SK-N-SH (cell line): ENCODE measurements around the gene CAPN10. TPM values are rescaled to one million over a fixed set of nuclear protein-coding genes. Genes with fewer than 3 reads are reported as not detected.

Experiments
- CTCF ChIA-PET: fragments of 300-600, 350-600 bp; formaldehyde crosslinking; extraction: SDS; loops from one replicate; lab custom pipeline; 2021; lab: Yijun Ruan, JAX
- POLR2A ChIA-PET: fragments of 350-600 bp; sonication (Branson Sonifier 250); formaldehyde crosslinking; extraction: SDS; loops from one replicate; lab custom pipeline; 2020; ENCODE audit warnings: antibody characterized with exemption, inconsistent platforms; lab: Yijun Ruan, JAX
- DNase-seq: peaks from one replicate; pipeline ENCODE4 v3.0.0; 2012
- H2AFZ ChIP-seq: fragments of 200-600 bp; sonication (generic); 2 replicates; pipeline ENCODE4 v1.8.1; 2016; ENCODE audit warnings: antibody characterized with exemption, mild to moderate bottlenecking, low read depth
- H3F3A ChIP-seq: fragments of 200-600 bp; sonication (generic); replicated peaks from 2 replicates; pipeline ENCODE3; 2016; ENCODE audit warnings: antibody characterized with exemption, mild to moderate bottlenecking; ENCODE audit not compliant: insufficient read depth
- H3K27ac ChIP-seq, 2 experiments: fragments of 200-500 bp in 1 of 2; fragments of 200-600 bp in 1 of 2; sonication (Bioruptor generic) in 1 of 2; sonication (generic), shearing (Covaris generic) in 1 of 2; 2 replicates each; pipeline versions ENCODE4 v1.5.1 to v1.6.1; 2014 to 2016; ENCODE audit warnings: low read depth in 2 of 2, inconsistent platforms in 1 of 2, low read length in 1 of 2, mild to moderate bottlenecking in 1 of 2, mixed read lengths in 1 of 2
- H3K27me3 ChIP-seq: fragments of 200-600 bp; sonication (generic), shearing (Covaris generic); 2 replicates; pipeline ENCODE4 v1.6.1; 2016; ENCODE audit warnings: mixed run types; ENCODE audit not compliant: insufficient read depth
- H3K36me3 ChIP-seq, 2 experiments: fragments of 200-500 bp in 1 of 2; fragments of 200-600 bp in 1 of 2; sonication (Bioruptor generic) in 1 of 2; sonication (generic) in 1 of 2; replicated peaks in 1 of 2; 2 replicates each; pipeline versions ENCODE3 to v1.5.1; 2014 to 2016; ENCODE audit warnings: low read length in 1 of 2, mild to moderate bottlenecking in 1 of 2; ENCODE audit not compliant: insufficient read depth in 2 of 2, control insufficient read depth in 1 of 2
- H3K4me1 ChIP-seq, 2 experiments: fragments of 200-500 bp in 1 of 2; fragments of 200-600 bp in 1 of 2; sonication (Bioruptor generic) in 1 of 2; sonication (generic), shearing (Covaris generic) in 1 of 2; 2 replicates each; pipeline versions ENCODE4 v1.5.1 to v1.6.1; 2014 to 2016; ENCODE audit warnings: low read depth in 1 of 2, low read length in 1 of 2, mixed run types in 1 of 2; ENCODE audit not compliant: insufficient read depth in 2 of 2, control insufficient read depth in 1 of 2
- H3K4me2 ChIP-seq: fragments of 200-600 bp; sonication (generic), shearing (Covaris generic); 2 replicates; pipeline ENCODE4 v1.6.1; 2017; ENCODE audit warnings: mixed run types
- H3K4me3 ChIP-seq, 2 experiments: fragments of 200-500 bp in 1 of 2; fragments of 200-600 bp in 1 of 2; sonication (Bioruptor generic) in 1 of 2; sonication (generic), shearing (Covaris generic) in 1 of 2; 2 replicates each; pipeline versions ENCODE4 v1.5.1 to v1.8.1; 2014 to 2016; ENCODE audit warnings: low read depth in 2 of 2, inconsistent platforms in 1 of 2, low read length in 1 of 2, mild to moderate bottlenecking in 1 of 2, mixed read lengths in 1 of 2, moderate library complexity in 1 of 2
- H3K79me2 ChIP-seq: fragments of 200-600 bp; sonication (generic); 2 replicates; pipeline ENCODE4 v1.8.1; 2017; ENCODE audit warnings: mild to moderate bottlenecking; ENCODE audit not compliant: insufficient read depth
- H3K9ac ChIP-seq: fragments of 200-600 bp; sonication (generic); 2 replicates; pipeline ENCODE4 v1.6.1; 2017; ENCODE audit warnings: mixed run types
- H3K9me2 ChIP-seq: fragments of 200-600 bp; sonication (generic); 2 replicates; pipeline ENCODE4 v1.6.1; 2017; ENCODE audit warnings: mixed run types
- H3K9me3 ChIP-seq: fragments of 200-600 bp; sonication (generic); 2 replicates; pipeline ENCODE4 v1.6.1; 2017; ENCODE audit warnings: mixed run types, mild to moderate bottlenecking, moderate library complexity
- H4K20me1 ChIP-seq: fragments of 200-600 bp; sonication (generic); 2 replicates; pipeline ENCODE4 v1.6.1; 2017; ENCODE audit warnings: mild to moderate bottlenecking, mixed run types; ENCODE audit not compliant: insufficient read depth
- CHD2 ChIP-seq: fragments of 150-350 bp; IDR thresholded peaks from 2 replicates; pipeline ENCODE4 v1.6.1; 2018; ENCODE audit warnings: low read length; ENCODE audit not compliant: partially characterized antibody
- ELF1 ChIP-seq: IDR thresholded peaks from 2 replicates; pipeline ENCODE4 v1.4.0; 2012
- EZH2phosphoT487 ChIP-seq: fragments of 200-600 bp; sonication (generic); IDR thresholded peaks from 2 replicates; pipeline ENCODE4 v1.6.1; 2017; ENCODE audit warnings: low read depth, mixed run types, mild to moderate bottlenecking, antibody characterized with exemption, moderate library complexity, borderline replicate concordance
- FOSL2 ChIP-seq: IDR thresholded peaks from 2 replicates; pipeline ENCODE4 v1.4.0; 2012; ENCODE audit warnings: low read depth, mild to moderate bottlenecking, moderate library complexity, borderline replicate concordance
- JUND ChIP-seq: IDR thresholded peaks from 2 replicates; pipeline ENCODE4 v1.4.0; 2012
- MXI1 ChIP-seq: IDR thresholded peaks from 2 replicates; pipeline ENCODE4 v1.6.1; 2012; ENCODE audit warnings: mild to moderate bottlenecking, low read depth, low read length, improper control_type of control experiment
- POLR2AphosphoS5 ChIP-seq: IDR thresholded peaks from 2 replicates; pipeline ENCODE4 v1.6.1; 2012; ENCODE audit warnings: low read depth, low read length
- RCOR1 ChIP-seq: fragments of 150-350 bp; IDR thresholded peaks from 2 replicates; pipeline ENCODE4 v1.6.1; 2017; ENCODE audit warnings: antibody characterized with exemption, low read length
- RXRA ChIP-seq: IDR thresholded peaks from 2 replicates; pipeline ENCODE4 v1.4.0; 2012; ENCODE audit warnings: low read depth, mild to moderate bottlenecking, borderline replicate concordance
- TAF1 ChIP-seq: IDR thresholded peaks from 2 replicates; pipeline ENCODE4 v1.6.1; 2012; ENCODE audit warnings: low read depth, mild to moderate bottlenecking, low read length, moderate library complexity, borderline replicate concordance
- TCF12 ChIP-seq: IDR thresholded peaks from 2 replicates; pipeline ENCODE4 v1.4.0; 2012
- WGBS: methylation state at CpG from one replicate; pipeline ENCODE4 v1.1.6; 2017; ENCODE audit warnings: low lambda C conversion rate; 5-methylcytosine and 5-hydroxymethylcytosine counted together
- polyA plus RNA-seq, 3 experiments: library from polyadenylated mRNA; depleted of rRNA; stranded (reverse); fragments of >200 nt; gene quantifications; 2 replicates each; pipeline ENCODE4 v1.2.3, GENCODE V29; 2012
- TF ChIP-seq, protein P1 (sequence below): fragments of 150-350 bp; IDR thresholded peaks from 2 replicates; pipeline ENCODE4 v1.6.1; 2016; ENCODE audit warnings: mild to moderate bottlenecking, low read depth, low read length
- TF ChIP-seq, protein P2 (sequence below): IDR thresholded peaks from 2 replicates; pipeline ENCODE4 v1.4.0; 2012; ENCODE audit warnings: low read depth, borderline replicate concordance
- TF ChIP-seq, protein P3 (sequence below): IDR thresholded peaks from 2 replicates; pipeline ENCODE4 v1.4.0; 2012; ENCODE audit warnings: low read depth

CAPN10 gene
- polyA plus RNA-seq, 1 of the 3 experiments (the other 2 are of a cell fraction): 24.0 TPM

DNA sequence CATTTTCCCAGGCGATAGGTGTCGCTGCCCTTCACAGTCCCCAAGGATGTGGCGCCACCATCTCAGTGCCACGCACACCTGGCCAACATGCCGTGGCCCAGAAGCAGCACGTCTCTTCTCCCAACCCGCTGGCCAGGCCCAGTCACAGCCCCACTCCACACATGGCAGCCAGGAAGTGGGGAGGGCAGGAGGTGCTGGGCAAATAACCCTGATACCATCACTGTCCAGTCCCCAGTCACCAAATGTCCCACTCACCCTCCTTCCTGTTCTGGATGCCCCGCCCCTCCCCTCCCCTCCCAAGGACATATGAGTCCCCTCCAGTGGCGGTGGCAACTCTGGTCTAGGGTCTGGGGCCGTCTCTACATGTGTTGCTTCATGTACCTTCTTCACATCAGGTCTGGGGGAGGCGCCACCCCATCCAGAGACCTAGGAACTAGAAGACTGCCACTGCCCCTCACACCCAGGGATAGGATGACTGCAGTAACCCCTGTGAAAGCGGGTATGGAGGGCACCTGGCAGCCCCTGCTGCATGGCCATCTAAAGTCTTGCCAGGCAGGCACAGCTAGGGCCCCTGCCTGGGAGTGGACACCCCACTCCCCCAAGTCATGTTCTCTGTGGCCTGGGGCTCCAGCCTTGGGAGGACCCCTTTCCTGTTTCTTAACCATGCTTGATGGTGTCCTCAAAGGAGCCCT is 7.3 kb upstream of the CAPN10 start:
- 91% methylated on average over 10 of the region's 12 CpGs for WGBS
- H2AFZ ChIP-seq: no peak overlapping the region
- no peak for DNase-seq
- H3F3A ChIP-seq: peaks cover 3% of the 10 kb centered on the region
- CTCF ChIA-PET: interaction anchor here (1.0 to 1.6 kb wide), 3 partner anchors 10 to 65 kb away, joined by 3 to 6 read pairs (median 4); partner anchors contain the start of gene RNPEPL1
- H3K9me2 ChIP-seq: no peaks in the 10 kb centered on the region
- H3K9ac ChIP-seq: no peak overlapping the region
- H3K4me2 ChIP-seq: no peak overlapping the region
- peaks cover 49% of the 10 kb centered on the region for H3K79me2 ChIP-seq
- POLR2A ChIA-PET: no interaction called here
- no peaks in the 10 kb centered on the region for H3K27me3 ChIP-seq
- H4K20me1 ChIP-seq: peaks cover 20% of the 10 kb centered on the region
- peaks cover 8 to 42% of the 10 kb centered on the region in 2 experiments for H3K36me3 ChIP-seq
- H3K4me1 ChIP-seq: peaks cover 0 to 7% of the 10 kb centered on the region in 2 experiments; a peak in 1 of 4 replicates
- H3K4me3 ChIP-seq: no peak overlapping the region
- H3K9me3 ChIP-seq: no peaks in the 10 kb centered on the region
- no peak overlapping the region for H3K27ac ChIP-seq
- TF ChIP-seq EZH2phosphoT487 (no peak), POLR2AphosphoS5 (0 out of 2 replicates have a peak, but pooled peaks have one; percentile 12)

DNA sequence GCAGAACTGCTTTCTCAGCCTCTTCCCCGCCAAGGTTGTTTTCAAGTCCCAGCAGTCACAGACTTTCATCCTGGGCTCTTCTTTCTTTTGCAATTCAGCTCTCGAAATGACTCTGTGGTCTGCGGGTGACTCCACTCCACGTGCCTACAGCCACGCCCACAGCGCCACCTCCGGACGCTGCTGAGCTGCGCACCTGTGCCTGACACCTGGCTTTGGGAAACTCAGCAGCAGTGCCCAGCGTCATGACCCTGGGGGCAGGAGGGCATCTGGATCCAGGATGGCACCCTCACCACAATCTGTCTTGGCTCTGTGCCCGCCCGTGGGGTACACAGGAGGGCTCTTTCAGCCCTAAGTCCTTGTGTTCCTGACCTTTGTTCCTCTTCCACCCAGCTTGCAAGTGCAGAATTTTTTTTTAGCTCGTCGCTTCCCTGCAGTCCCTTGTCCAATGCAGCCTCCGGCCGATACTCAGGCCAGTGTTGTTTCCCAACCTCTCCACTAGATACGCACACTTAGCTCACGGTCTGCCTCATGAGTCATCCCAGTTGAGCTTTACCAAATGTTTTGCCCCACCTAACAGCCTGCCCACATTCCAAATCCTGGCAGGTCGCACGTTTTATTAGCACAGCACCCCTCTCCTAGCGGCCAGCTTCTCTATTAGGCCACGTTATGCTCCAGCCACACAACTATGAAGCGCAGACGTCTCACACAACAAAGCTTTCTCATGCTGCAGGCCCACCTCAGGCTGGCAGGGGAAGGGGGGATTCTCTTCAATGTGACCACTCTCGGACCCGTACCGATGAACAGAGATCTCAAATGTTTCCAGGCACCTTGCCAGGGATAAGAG is 6.5 kb upstream of the CAPN10 start:
- Histone ChIP-seq H3K9me3 (no peaks in the 10 kb centered on the region), H3K36me3 (peaks cover 8 to 38% of the 10 kb centered on the region in 2 experiments), H4K20me1 (peaks cover 20% of the 10 kb centered on the region), H3K27ac (peak overlapping the region in 1 of 2 experiments; percentile 4; a peak in 1 of 4 replicates), H3K79me2 (peaks cover 57% of the 10 kb centered on the region), H3K27me3 (no peaks in the 10 kb centered on the region), H3K9ac (no peak overlapping the region), H2AFZ (no peak overlapping the region), H3K9me2 (no peaks in the 10 kb centered on the region), H3K4me3 (no peak overlapping the region), H3K4me1 (peaks cover 5 to 14% of the 10 kb centered on the region in 2 experiments; a peak in 3 of 4 replicates), H3K4me2 (no peak overlapping the region), H3F3A (peaks cover 3% of the 10 kb centered on the region)
- 77% methylated on average over 26 of the region's 27 CpGs for WGBS
- ChIA-PET POLR2A (no interaction called here), CTCF (interaction anchor here (0.8 to 1.6 kb wide), 4 partner anchors 11 to 66 kb away, joined by 3 to 6 read pairs (median 4); partner anchors contain the start of gene RNPEPL1)
- 0 out of 2 replicates have a peak, but pooled peaks have one; percentile 24 for TF ChIP-seq JUND
- peak; percentile 37; the same call in 1 of the 2 replicates for TF ChIP-seq FOSL2
- TF ChIP-seq RCOR1: no peak
- no peak for TF ChIP-seq RXRA
- DNase-seq: no peak

DNA sequence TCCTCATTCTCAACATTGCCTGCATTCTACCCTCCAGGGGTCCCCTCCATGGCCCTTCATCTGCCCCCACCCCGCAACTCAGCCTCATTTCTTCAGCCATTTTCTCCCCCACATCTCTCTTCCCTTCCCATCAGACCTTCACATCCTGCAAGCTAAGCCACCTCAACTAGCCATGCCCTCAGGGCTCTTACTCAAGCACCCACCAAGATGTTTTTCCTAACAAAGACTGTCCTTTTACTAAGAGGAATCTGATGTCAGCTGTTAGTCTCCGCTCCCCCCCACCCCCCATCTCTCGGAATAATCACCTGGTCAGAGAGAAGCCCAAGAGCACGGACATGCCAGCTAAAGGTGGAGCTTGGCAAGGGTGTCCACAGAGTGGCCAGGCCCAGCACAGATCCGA is 4.7 kb upstream of the CAPN10 start:
- Histone ChIP-seq H3K36me3 (peaks cover 8 to 24% of the 10 kb centered on the region in 2 experiments), H3K9ac (no peak overlapping the region), H3K9me3 (no peaks in the 10 kb centered on the region), H3K9me2 (no peaks in the 10 kb centered on the region), H2AFZ (no peak overlapping the region), H3K4me3 (no peak overlapping the region), H3F3A (peaks cover 3% of the 10 kb centered on the region), H3K4me2 (no peak overlapping the region), H3K27ac (no peak overlapping the region), H4K20me1 (peaks cover 20% of the 10 kb centered on the region), H3K4me1 (peaks cover 6 to 20% of the 10 kb centered on the region in 2 experiments; a peak in 3 of 4 replicates), H3K79me2 (peaks cover 70% of the 10 kb centered on the region), H3K27me3 (no peaks in the 10 kb centered on the region)
- CTCF ChIA-PET: interaction anchor here (0.9 kb wide), 1 partner anchor 18 kb away, joined by 3 read pairs; no protein-coding TSS in a partner anchor
- DNase-seq: no peak
- WGBS: 96% methylated on average over 5 of the region's 5 CpGs
- POLR2A ChIA-PET: no interaction called here
- TF ChIP-seq, protein P1, sequence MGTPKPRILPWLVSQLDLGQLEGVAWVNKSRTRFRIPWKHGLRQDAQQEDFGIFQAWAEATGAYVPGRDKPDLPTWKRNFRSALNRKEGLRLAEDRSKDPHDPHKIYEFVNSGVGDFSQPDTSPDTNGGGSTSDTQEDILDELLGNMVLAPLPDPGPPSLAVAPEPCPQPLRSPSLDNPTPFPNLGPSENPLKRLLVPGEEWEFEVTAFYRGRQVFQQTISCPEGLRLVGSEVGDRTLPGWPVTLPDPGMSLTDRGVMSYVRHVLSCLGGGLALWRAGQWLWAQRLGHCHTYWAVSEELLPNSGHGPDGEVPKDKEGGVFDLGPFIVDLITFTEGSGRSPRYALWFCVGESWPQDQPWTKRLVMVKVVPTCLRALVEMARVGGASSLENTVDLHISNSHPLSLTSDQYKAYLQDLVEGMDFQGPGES: no peak
- no peak for TF ChIP-seq CHD2
- TF ChIP-seq, protein P2, sequence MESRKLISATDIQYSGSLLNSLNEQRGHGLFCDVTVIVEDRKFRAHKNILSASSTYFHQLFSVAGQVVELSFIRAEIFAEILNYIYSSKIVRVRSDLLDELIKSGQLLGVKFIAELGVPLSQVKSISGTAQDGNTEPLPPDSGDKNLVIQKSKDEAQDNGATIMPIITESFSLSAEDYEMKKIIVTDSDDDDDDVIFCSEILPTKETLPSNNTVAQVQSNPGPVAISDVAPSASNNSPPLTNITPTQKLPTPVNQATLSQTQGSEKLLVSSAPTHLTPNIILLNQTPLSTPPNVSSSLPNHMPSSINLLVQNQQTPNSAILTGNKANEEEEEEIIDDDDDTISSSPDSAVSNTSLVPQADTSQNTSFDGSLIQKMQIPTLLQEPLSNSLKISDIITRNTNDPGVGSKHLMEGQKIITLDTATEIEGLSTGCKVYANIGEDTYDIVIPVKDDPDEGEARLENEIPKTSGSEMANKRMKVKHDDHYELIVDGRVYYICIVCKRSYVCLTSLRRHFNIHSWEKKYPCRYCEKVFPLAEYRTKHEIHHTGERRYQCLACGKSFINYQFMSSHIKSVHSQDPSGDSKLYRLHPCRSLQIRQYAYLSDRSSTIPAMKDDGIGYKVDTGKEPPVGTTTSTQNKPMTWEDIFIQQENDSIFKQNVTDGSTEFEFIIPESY: no peak
- no peak for TF ChIP-seq EZH2phosphoT487
- TF ChIP-seq, protein P3, sequence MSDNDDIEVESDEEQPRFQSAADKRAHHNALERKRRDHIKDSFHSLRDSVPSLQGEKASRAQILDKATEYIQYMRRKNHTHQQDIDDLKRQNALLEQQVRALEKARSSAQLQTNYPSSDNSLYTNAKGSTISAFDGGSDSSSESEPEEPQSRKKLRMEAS: no peak
- no peak for TF ChIP-seq MXI1
- TF ChIP-seq ELF1: no peak
- TF ChIP-seq TAF1: no peak
- no peak for TF ChIP-seq RCOR1
- TF ChIP-seq TCF12: no peak
- TF ChIP-seq JUND: no peak
